B cell (primary cell): ENCODE measurements around the gene MYH7. TPM values are rescaled to one million over a fixed set of nuclear protein-coding genes. Genes with fewer than 3 reads are reported as not detected.
"Not testable (repeated sequence)": the region's sequence is repeated elsewhere in the genome, so short reads cannot be mapped to it uniquely, and the experiment has no call there.

Source experiments
- ATAC-seq: fragments of 200-7000 bp; cut with Tn5 transposase; one replicate; pipeline ENCODE4 v1.10.0; 2021; ENCODE audit warnings: low read depth, mild to moderate bottlenecking, moderate number of reproducible peaks, moderate library complexity
- CTCF ChIA-PET: fragments of 350-600 bp; sonication (Branson Sonifier 250); formaldehyde crosslinking; loops from one replicate; lab custom pipeline; 2021; ENCODE audit warnings: antibody characterized with exemption, inconsistent platforms; lab: Charles Lee
- POLR2A ChIA-PET: fragments of 350-600 bp; sonication (Branson Sonifier 250); formaldehyde crosslinking; loops from one replicate; lab custom pipeline; 2021; ENCODE audit warnings: antibody characterized with exemption; lab: Charles Lee
- DNase-seq: peaks from one replicate; pipeline ENCODE4 v3.0.0; 2013
- H2AFZ ChIP-seq: 2 replicates; pipeline ENCODE4 v1.6.1; 2012; ENCODE audit warnings: mild to moderate bottlenecking, low read depth, low read length; ENCODE audit not compliant: insufficient read depth, poor library complexity, severe bottlenecking
- H3K27ac ChIP-seq, 2 donors: 1 replicate in 1 of 2; 2 replicates in 1 of 2; pipeline ENCODE4 v1.5.1; 2012 to 2013; ENCODE audit warnings: low read length in 2 of 2, mild to moderate bottlenecking in 2 of 2, moderate library complexity in 1 of 2
- H3K27me3 ChIP-seq, 4 experiments: fragments of 200-600 bp in 1 of 4; sonication (generic) in 1 of 4; replicated peaks in 1 of 4; 1 replicate in 2 of 4; 2 replicates in 2 of 4; pipeline versions ENCODE4 v1.6.1 to v1.7.0; 2013 to 2016; ENCODE audit warnings: low read length in 3 of 4, mild to moderate bottlenecking in 2 of 4, mixed read lengths in 1 of 4, moderate library complexity in 1 of 4; ENCODE audit not compliant: insufficient read depth in 4 of 4, control insufficient read depth in 3 of 4; ENCODE audit errors: control extremely low read depth in 1 of 4
- H3K36me3 ChIP-seq, 2 experiments: replicated peaks in 1 of 2; 1 replicate in 1 of 2; 2 replicates in 1 of 2; pipeline versions ENCODE4 v1.6.1 to v1.7.1; 2013; ENCODE audit warnings: low read length in 1 of 2; ENCODE audit not compliant: insufficient read depth in 2 of 2, control insufficient read depth in 1 of 2; ENCODE audit errors: control extremely low read depth in 1 of 2, extremely low read depth in 1 of 2
- H3K4me1 ChIP-seq, 2 donors: fragments of 200-600 bp in 1 of 2; sonication (generic) in 1 of 2; 1 replicate in 1 of 2; 2 replicates in 1 of 2; pipeline versions ENCODE4 v1.5.1 to v1.6.1; 2013 to 2017; ENCODE audit warnings: low read length in 2 of 2; ENCODE audit not compliant: control insufficient read depth in 2 of 2, insufficient read depth in 2 of 2
- H3K4me2 ChIP-seq: replicated peaks from 2 replicates; pipeline ENCODE3; 2012; ENCODE audit warnings: mild to moderate bottlenecking, low read depth, low read length; ENCODE audit not compliant: poor library complexity, severe bottlenecking
- H3K4me3 ChIP-seq, 5 experiments: fragments of 200-600 bp in 1 of 5; sonication (generic) in 1 of 5; 1 replicate in 3 of 5; 2 replicates in 2 of 5; pipeline versions ENCODE4 v1.5.1 to v1.7.0; 2011 to 2016; ENCODE audit warnings: low read length in 4 of 5, mild to moderate bottlenecking in 4 of 5, low read depth in 2 of 5, control low read depth in 1 of 5, moderate library complexity in 1 of 5; ENCODE audit not compliant: insufficient read depth in 1 of 5; ENCODE audit errors: control extremely low read depth in 1 of 5, extremely low read depth in 1 of 5
- H3K79me2 ChIP-seq: fragments of 200-600 bp; sonication (generic); one replicate; pipeline ENCODE4 v1.6.0; 2016; ENCODE audit warnings: low read length; ENCODE audit not compliant: control insufficient read depth, insufficient read depth
- H3K9ac ChIP-seq: fragments of 200-600 bp; sonication (generic); 2 replicates; pipeline ENCODE4 v1.6.1; 2017; ENCODE audit warnings: mild to moderate bottlenecking, low read length, moderate library complexity
- H3K9me3 ChIP-seq, 3 donors: one replicate each; pipeline versions ENCODE4 v1.6.1 to v1.7.1; 2013; ENCODE audit warnings: low read length in 2 of 3; ENCODE audit not compliant: control insufficient read depth in 2 of 3, insufficient read depth in 1 of 3; ENCODE audit errors: control extremely low read depth in 1 of 3
- H4K20me1 ChIP-seq: 2 replicates; pipeline ENCODE4 v1.6.0; 2012; ENCODE audit warnings: mild to moderate bottlenecking, low read length; ENCODE audit not compliant: insufficient read depth, control insufficient read depth, poor library complexity, severe bottlenecking
- H3K27ac Mint-ChIP-seq: one replicate; pipeline ENCODE4 v1.8.0; 2021; ENCODE audit warnings: mixed read lengths
- H3K27me3 Mint-ChIP-seq: one replicate; pipeline ENCODE4 v1.8.0; 2021; ENCODE audit warnings: mixed read lengths
- H3K4me1 Mint-ChIP-seq: one replicate; pipeline ENCODE4 v1.8.0; 2021; ENCODE audit warnings: mixed read lengths
- H3K4me3 Mint-ChIP-seq: one replicate; pipeline ENCODE4 v1.8.0; 2021; ENCODE audit warnings: mixed read lengths
- H3K9me3 Mint-ChIP-seq: one replicate; pipeline ENCODE4 v1.8.0; 2022; ENCODE audit warnings: mixed read lengths; ENCODE audit not compliant: insufficient read depth
- EZH2 ChIP-seq: IDR thresholded peaks from 2 replicates; pipeline ENCODE4 v1.6.1; 2012; ENCODE audit warnings: borderline replicate concordance, low read depth, mild to moderate bottlenecking, moderate library complexity, low read length; ENCODE audit not compliant: insufficient read depth, poor library complexity, severe bottlenecking
- WGBS: methylation state at CpG from one replicate; pipeline ENCODE4 v1.1.5; 2013; ENCODE audit warnings: missing lambda C conversion rate; ENCODE audit not compliant: insufficient coverage; 5-methylcytosine and 5-hydroxymethylcytosine counted together
- intact Hi-C: fragments of 100-400 bp; cut with micrococcal nuclease; formaldehyde crosslinking; loops from one replicate; pipeline ENCODE4 v1.10.0; 2022
- polyA plus RNA-seq: library from polyadenylated mRNA; depleted of rRNA; stranded (reverse); fragments of >200 nt; gene quantifications from 2 replicates; pipeline ENCODE4 v1.2.3, GENCODE V29; 2012
- total RNA-seq, 2 donors: library from RNA; stranded (reverse); fragments of 120-200 nt in 1 of 2; gene quantifications; 1 replicate in 1 of 2; 2 replicates in 1 of 2; pipeline versions ENCODE4 v1.2.3 to v1.2.4, GENCODE V29; 2013 to 2022
- TF ChIP-seq, protein P1 (sequence below): fragments of 200-600 bp; IDR thresholded peaks from one replicate; pipeline ENCODE4 v1.8.0; 2022; ENCODE audit warnings: antibody characterized with exemption, mild to moderate bottlenecking

MYH7 gene
- total and polyA plus RNA-seq, 2 donors (not counting 1 experiment from before 2014, with no cell fraction given): not detected

DNA sequence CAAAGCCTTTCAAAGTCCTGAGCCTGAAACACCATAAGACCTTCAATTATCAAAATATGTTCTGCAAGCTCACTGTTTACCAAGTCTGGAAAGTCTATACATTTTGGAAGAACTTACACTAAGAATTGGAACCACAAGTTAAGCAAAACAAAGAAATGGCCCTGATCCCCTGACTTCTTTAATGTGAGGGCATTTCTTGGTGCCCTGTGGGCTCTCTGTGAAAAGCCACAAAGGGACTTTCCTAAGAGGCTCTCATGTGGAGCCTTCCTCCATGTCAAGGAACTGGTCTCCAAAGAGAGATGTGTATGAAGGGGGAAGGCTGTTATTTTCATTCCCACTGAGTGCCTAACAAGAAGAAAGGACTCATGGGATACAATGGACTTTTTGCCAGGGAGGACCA, 13.9 kb downstream of the MYH7 start:
- no peak overlapping the region for H3K27ac ChIP-seq
- ChIA-PET POLR2A (no interaction called here), CTCF (no interaction called here)
- no peak for ATAC-seq
- H3K27me3 ChIP-seq: peaks cover 0 to 2% (median 0%) of the 10 kb centered on the region in 4 experiments
- no peaks in the 10 kb centered on the region for H3K4me1 ChIP-seq
- Mint-ChIP-seq H3K4me3 (no peak overlapping the region), H3K27me3 (peaks cover 21% of the 10 kb centered on the region), H3K4me1 (no peaks in the 10 kb centered on the region), H3K9me3 (no peaks in the 10 kb centered on the region), H3K27ac (no peak overlapping the region)
- H3K9ac ChIP-seq: no peak overlapping the region
- H3K4me3 ChIP-seq: no peak overlapping the region
- no peaks in the 10 kb centered on the region for H3K9me3 ChIP-seq
- intact Hi-C loops: no loop called here
- no peaks in the 10 kb centered on the region for H3K79me2 ChIP-seq
- H4K20me1 ChIP-seq: no peaks in the 10 kb centered on the region
- H3K36me3 ChIP-seq: no peaks in the 10 kb centered on the region
- H2AFZ ChIP-seq: no peak overlapping the region
- no peak for DNase-seq
- TF ChIP-seq, protein P1, sequence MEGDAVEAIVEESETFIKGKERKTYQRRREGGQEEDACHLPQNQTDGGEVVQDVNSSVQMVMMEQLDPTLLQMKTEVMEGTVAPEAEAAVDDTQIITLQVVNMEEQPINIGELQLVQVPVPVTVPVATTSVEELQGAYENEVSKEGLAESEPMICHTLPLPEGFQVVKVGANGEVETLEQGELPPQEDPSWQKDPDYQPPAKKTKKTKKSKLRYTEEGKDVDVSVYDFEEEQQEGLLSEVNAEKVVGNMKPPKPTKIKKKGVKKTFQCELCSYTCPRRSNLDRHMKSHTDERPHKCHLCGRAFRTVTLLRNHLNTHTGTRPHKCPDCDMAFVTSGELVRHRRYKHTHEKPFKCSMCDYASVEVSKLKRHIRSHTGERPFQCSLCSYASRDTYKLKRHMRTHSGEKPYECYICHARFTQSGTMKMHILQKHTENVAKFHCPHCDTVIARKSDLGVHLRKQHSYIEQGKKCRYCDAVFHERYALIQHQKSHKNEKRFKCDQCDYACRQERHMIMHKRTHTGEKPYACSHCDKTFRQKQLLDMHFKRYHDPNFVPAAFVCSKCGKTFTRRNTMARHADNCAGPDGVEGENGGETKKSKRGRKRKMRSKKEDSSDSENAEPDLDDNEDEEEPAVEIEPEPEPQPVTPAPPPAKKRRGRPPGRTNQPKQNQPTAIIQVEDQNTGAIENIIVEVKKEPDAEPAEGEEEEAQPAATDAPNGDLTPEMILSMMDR: no peak
- no peak for TF ChIP-seq EZH2
- H3K4me2 ChIP-seq: no peak overlapping the region

DNA sequence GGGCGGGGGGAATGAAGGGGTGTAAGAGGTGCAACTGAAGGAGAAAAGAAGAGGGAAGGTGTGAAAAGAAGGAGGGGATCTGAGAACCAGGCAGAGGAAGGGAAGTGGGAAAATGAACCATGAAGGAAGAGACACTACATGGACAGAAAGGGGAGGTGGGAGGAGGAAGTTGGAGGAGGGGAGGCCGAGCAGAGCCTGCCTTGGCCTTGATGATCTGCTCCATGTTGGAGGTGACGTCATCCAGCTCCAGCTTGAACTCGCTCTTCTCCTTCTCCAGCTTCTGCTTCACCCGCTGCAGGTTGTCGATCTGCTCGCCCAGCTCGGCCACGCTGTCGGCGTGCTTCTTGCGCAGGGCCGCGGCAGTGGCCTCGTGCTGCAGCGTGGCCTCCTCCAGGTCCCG, 15.8 kb downstream of the MYH7 start:
- H3K9me3 Mint-ChIP-seq, H3K9me3 ChIP-seq, H3K27ac Mint-ChIP-seq, H3K4me2 ChIP-seq, POLR2A ChIA-PET, CTCF ChIA-PET, H2AFZ ChIP-seq, H3K36me3 ChIP-seq, H3K4me1 ChIP-seq, H3K4me1 Mint-ChIP-seq, H3K4me3 Mint-ChIP-seq, H3K9ac ChIP-seq, H3K27me3 ChIP-seq, DNase-seq, H3K4me3 ChIP-seq, H4K20me1 ChIP-seq, H3K27ac ChIP-seq, H3K79me2 ChIP-seq, intact Hi-C loops, ATAC-seq: not testable (repeated sequence)
- WGBS: 73% methylated on average over 1 of the region's 17 CpGs
- peaks cover 29% of the 10 kb centered on the region for H3K27me3 Mint-ChIP-seq
